Astrocyte of the cerebellum (primary cell): Measurements from ENCODE around the gene RABEP1.

Experiments used
- DNase-seq: peaks from one replicate; pipeline ENCODE4 v3.0.0-alpha.2; 2011; ENCODE audit warnings: low read depth
- H3K4me3 ChIP-seq: 2 replicates; pipeline ENCODE4 v1.5.1; 2011; ENCODE audit warnings: mild to moderate bottlenecking, low read depth, low read length, moderate library complexity
- CTCF ChIP-seq: IDR thresholded peaks from 2 replicates; pipeline ENCODE4 v1.5.1; 2012; ENCODE audit warnings: low read length, low read depth, moderate library complexity, mild to moderate bottlenecking; ENCODE audit errors: missing control alignments
- in situ Hi-C: cut with HindIII; loops from 2 replicates; pipeline ENCODE4 v1.10.0; 2017; ENCODE audit warnings: low sequenced_read_pairs

Gene RABEP1

GRCh38 chr17:5272322-5272721 is 9.8 kb upstream of the RABEP1 start:
- DNase-seq = no peak
- no peak overlapping the region for H3K4me3 ChIP-seq
- in situ Hi-C loops = no loop called here
- TF ChIP-seq CTCF = no peak

GRCh38 chr17:5282642-5283217 is 646 bp downstream of the RABEP1 start:
- no peak for TF ChIP-seq CTCF
- H3K4me3 ChIP-seq = peak overlapping the region; percentile 64
- no peak for DNase-seq
- in situ Hi-C loops = no loop called here

GRCh38 chr17:5283571-5284315 is 1.7 kb downstream of the RABEP1 start:
- peak overlapping the region; percentile 64 for H3K4me3 ChIP-seq
- DNase-seq = no peak

GRCh38 chr17:5284681-5285080 is 2.6 kb downstream of the RABEP1 start:
- no peak for TF ChIP-seq CTCF
- H3K4me3 ChIP-seq = no peak overlapping the region
- DNase-seq = no peak
- in situ Hi-C loops = no loop called here

More at GRCh38 chr17:5283571-5284315, 1.7 kb downstream of the RABEP1 start:
- in situ Hi-C loops = no loop called here
- no peak for TF ChIP-seq CTCF

GRCh38 chr17:5286846-5287245 is 4.8 kb downstream of the RABEP1 start:
- no peak overlapping the region for H3K4me3 ChIP-seq
- in situ Hi-C loops = no loop called here
- TF ChIP-seq CTCF = no peak
- DNase-seq = no peak

GRCh38 chr17:5291683-5292350 is 9.7 kb downstream of the RABEP1 start:
- TF ChIP-seq CTCF = no peak
- DNase-seq = no peak
- in situ Hi-C loops = no loop called here
- no peak overlapping the region for H3K4me3 ChIP-seq
